Heart left ventricle (tissue), 16 donors: ENCODE data around the gene BMP2K. TPM values are rescaled to one million over a fixed set of nuclear protein-coding genes. Genes with fewer than 3 reads are reported as not detected.

Source experiments
- ATAC-seq, 4 donors: fragments of 200-7000 bp; cut with Tn5 transposase; one replicate each; pipeline ENCODE4 v1.9.1; 2020 to 2022; ENCODE audit warnings: moderate library complexity in 4 of 4, mild to moderate bottlenecking in 3 of 4, moderate number of reproducible peaks in 1 of 4
- DNase-seq, 5 donors: peaks; one replicate each; pipeline ENCODE4 v3.0.0-alpha.2; 2020
- H3K27ac ChIP-seq, 12 donors: fragments of 200-600 bp; sonication (generic) in 4 of 12; one replicate each; pipeline versions ENCODE4 v1.5.0 to v1.8.0; 2016 to 2022; ENCODE audit warnings: mild to moderate bottlenecking in 2 of 12
- H3K27me3 ChIP-seq, 9 donors: fragments of 200-600 bp; sonication (generic) in 2 of 9; one replicate each; pipeline versions ENCODE4 v1.5.1 to v1.8.0; 2016 to 2022; ENCODE audit warnings: mild to moderate bottlenecking in 3 of 9
- H3K36me3 ChIP-seq, 9 donors: fragments of 200-600 bp; sonication (generic) in 2 of 9; one replicate each; pipeline versions ENCODE4 v1.5.0 to v1.8.0; 2018 to 2022; ENCODE audit warnings: mild to moderate bottlenecking in 2 of 9
- H3K4me1 ChIP-seq, 12 donors: fragments of 200-600 bp; sonication (generic) in 4 of 12; one replicate each; pipeline versions ENCODE4 v1.5.0 to v1.8.0; 2016 to 2022; ENCODE audit warnings: mild to moderate bottlenecking in 3 of 12
- H3K4me3 ChIP-seq, 12 donors: fragments of 200-600 bp; sonication (generic) in 4 of 12; one replicate each; pipeline versions ENCODE4 v1.5.0 to v1.8.0; 2017 to 2022; ENCODE audit warnings: mild to moderate bottlenecking in 9 of 12, moderate library complexity in 4 of 12
- H3K9me3 ChIP-seq, 12 donors: fragments of 200-600 bp; sonication (generic) in 4 of 12; one replicate each; pipeline versions ENCODE4 v1.5.0 to v1.8.0; 2016 to 2022; ENCODE audit warnings: mild to moderate bottlenecking in 1 of 12
- CTCF ChIP-seq, 12 donors: fragments of 200-600 bp; sonication (generic) in 4 of 12; IDR thresholded peaks; one replicate each; pipeline versions ENCODE4 v1.5.0 to v1.8.0; 2018 to 2022; ENCODE audit warnings: antibody characterized with exemption in 12 of 12, mild to moderate bottlenecking in 5 of 12
- POLR2A ChIP-seq, 2 donors: fragments of 450-650 bp; IDR thresholded peaks; one replicate each; pipeline ENCODE4 v1.6.1; 2017; ENCODE audit warnings: antibody characterized with exemption in 2 of 2, mild to moderate bottlenecking in 2 of 2, moderate library complexity in 2 of 2
- WGBS, 4 donors: extraction: QIAGEN DNeasy Blood & Tissue Kit in 2 of 4; methylation state at CpG; one replicate each; pipeline versions ENCODE4 v1.1.5 to v1.1.7; 2013 to 2018; 5-methylcytosine and 5-hydroxymethylcytosine counted together
- intact Hi-C, 10 donors: fragments of 100-400 bp; cut with DNase I; formaldehyde crosslinking; loops; one replicate each; pipeline versions ENCODE4 v1.11.1 to v1.14.2; 2022
- polyA plus RNA-seq, 2 donors: library from polyadenylated mRNA; stranded (reverse); fragments of 200-250 nt; gene quantifications; one replicate each; pipeline ENCODE4 v1.2.3, GENCODE V29; 2013
- total RNA-seq, 9 donors: library from RNA; depleted of rRNA in 2 of 9; stranded (reverse); fragments of >200 nt in 2 of 9; fragmentation: NEBNext Ultra II Directional in 3 of 9; extraction: Animal tissue kit (Norgen Biotek cat#: 25700) in 3 of 9; gene quantifications; one replicate each; pipeline versions ENCODE4 v1.1.0 to v1.2.4, GENCODE V29; 2016 to 2023
- donor health status: ischemic (EF 13 %, LVEDD 7.1; RV severe dilation, severe dysfunction).
- donor health status: healthy with polysubstance abuse.
- donor health status: DM: no; HTN: yes; CAD: no.
- donor health status: DM: no; HTN: no; CAD: no.
- donor health status: ischemic (EF 25% LVEDD 6.9; RV normal size, moderate dysfunction).
- donor health status: ischemic (EF 25% LVEDD 5.7; RV mildly dilated, moderate dysfunction).
- donor health status: healthy.
- donor health status: DM: yes; HTN: yes; CAD: no.
- donor health status: ischemic (EF 35%, LVEDD 5.7; RV mildly dilated, moderate dysfunction).
- donor health status: nonischemic (EF 11% LVEDD 7.7; RV severe dilation, severe dysfunction).
- donor health status: DM: yes; HTN: yes; CAD: no.
- donor health status: PGD.
- donor health status: ischemic (EF 29% LVEDD 5.4; RV normal size, mild dysfunction).
- donor health status: nonischemic (EF 23%, LVEDD 6.1; RV moderate dilation, normal function).

The BMP2K gene
- total and polyA plus RNA-seq, 11 donors: 5.4 to 65.7 (median 21.6) TPM

- TF ChIP-seq POLR2A (IDR thresholded peaks at IDR 0.05) (no peak), CTCF (IDR thresholded peaks at IDR 0.05) (no peak)
- Histone ChIP-seq H3K27ac (no peak overlapping the region), H3K4me3 (no peak overlapping the region), H3K27me3 (no peaks in the 10 kb centered on the region), H3K36me3 (no peaks in the 10 kb centered on the region), H3K4me1 (peaks cover 0 to 12% (median 5%) of the 10 kb centered on the region in 12 donors), H3K9me3 (no peaks in the 10 kb centered on the region)
- DNase-seq: no peak
- no peak for ATAC-seq
- 62 to 78% (median 73%) methylated on average over 1 of the region's 1 CpG for WGBS, 4 donors
- intact Hi-C loops: loop anchor here in 2 of 10 donors (5.0 to 10.0 kb wide), 2 partner anchors 68 to 141 kb away; no protein-coding TSS in a partner anchor
These were observed 12.9 kb upstream of the BMP2K start for GRCh38 chr4:78763251-78763650.

- Histone ChIP-seq H3K27me3 (no peaks in the 10 kb centered on the region), H3K36me3 (no peaks in the 10 kb centered on the region), H3K27ac (no peak overlapping the region), H3K4me3 (no peak overlapping the region), H3K9me3 (no peaks in the 10 kb centered on the region), H3K4me1 (peaks cover 0 to 12% (median 5%) of the 10 kb centered on the region in 12 donors)
- ATAC-seq: no peak
- 91 to 96% (median 93%) methylated on average over 3 of the region's 3 CpGs for WGBS, 4 donors
- no peak for DNase-seq
- intact Hi-C loops: loop anchor here in 2 of 10 donors (5.0 to 10.0 kb wide), 2 partner anchors 69 to 142 kb away; no protein-coding TSS in a partner anchor
- TF ChIP-seq POLR2A (IDR thresholded peaks at IDR 0.05) (no peak), CTCF (IDR thresholded peaks at IDR 0.05) (no peak)
These were observed 12.3 kb upstream of the BMP2K start for GRCh38 chr4:78763763-78764387.

- no peaks in the 10 kb centered on the region for H3K9me3 ChIP-seq
- H3K27me3 ChIP-seq: no peaks in the 10 kb centered on the region
- H3K36me3 ChIP-seq: no peaks in the 10 kb centered on the region
- ATAC-seq: no peak
- intact Hi-C loops: loop anchor here in 2 of 10 donors (5.0 to 10.0 kb wide), 2 partner anchors 70 to 142 kb away; no protein-coding TSS in a partner anchor
- TF ChIP-seq CTCF (IDR thresholded peaks at IDR 0.05): no peak
- DNase-seq: no peak
- H3K4me1 ChIP-seq: peaks cover 0 to 12% (median 5%) of the 10 kb centered on the region in 12 donors
- no peak overlapping the region for H3K4me3 ChIP-seq
- H3K27ac ChIP-seq: no peak overlapping the region
These were observed 11.6 kb upstream of the BMP2K start for GRCh38 chr4:78764498-78764961.

- no peak overlapping the region for H3K27ac ChIP-seq
- H3K4me1 ChIP-seq: peaks cover 0 to 15% (median 5%) of the 10 kb centered on the region in 12 donors
- DNase-seq (no peak), ATAC-seq (no peak)
- intact Hi-C loops: loop anchor here in 2 of 10 donors (5.0 to 10.0 kb wide), 2 partner anchors 71 to 133 kb away; no protein-coding TSS in a partner anchor
- H3K27me3 ChIP-seq: no peaks in the 10 kb centered on the region
- no peaks in the 10 kb centered on the region for H3K9me3 ChIP-seq
- TF ChIP-seq CTCF (IDR thresholded peaks at IDR 0.05) (no peak), POLR2A (IDR thresholded peaks at IDR 0.05) (no peak)
- no peak overlapping the region for H3K4me3 ChIP-seq
- 14 to 31% (median 27%) methylated on average over 1 of the region's 1 CpG for WGBS, 4 donors
- no peaks in the 10 kb centered on the region for H3K36me3 ChIP-seq
These were observed 10.6 kb upstream of the BMP2K start for GRCh38 chr4:78765432-78766006.
